Stimulated activated CD8-positive, alpha-beta memory T cell treated with anti-CD3 and anti-CD28 coated beads, Interleukin-2, amount 100 ng/mL, for 1 hour (primary cell): ENCODE measurements around the gene KHK.

Source experiments
- DNase-seq, 2 donors: peaks; one replicate each; pipeline ENCODE4 v3.0.0-alpha.2; 2020; ENCODE audit warnings: low read depth in 2 of 2

KHK gene

GRCh38 chr2:27126252-27126710 is 39.7 kb downstream of the KHK start:
- no peak for DNase-seq

- no peak for DNase-seq
These were observed 41.5 kb downstream of the KHK start for GRCh38 chr2:27127883-27128667.

DNA sequence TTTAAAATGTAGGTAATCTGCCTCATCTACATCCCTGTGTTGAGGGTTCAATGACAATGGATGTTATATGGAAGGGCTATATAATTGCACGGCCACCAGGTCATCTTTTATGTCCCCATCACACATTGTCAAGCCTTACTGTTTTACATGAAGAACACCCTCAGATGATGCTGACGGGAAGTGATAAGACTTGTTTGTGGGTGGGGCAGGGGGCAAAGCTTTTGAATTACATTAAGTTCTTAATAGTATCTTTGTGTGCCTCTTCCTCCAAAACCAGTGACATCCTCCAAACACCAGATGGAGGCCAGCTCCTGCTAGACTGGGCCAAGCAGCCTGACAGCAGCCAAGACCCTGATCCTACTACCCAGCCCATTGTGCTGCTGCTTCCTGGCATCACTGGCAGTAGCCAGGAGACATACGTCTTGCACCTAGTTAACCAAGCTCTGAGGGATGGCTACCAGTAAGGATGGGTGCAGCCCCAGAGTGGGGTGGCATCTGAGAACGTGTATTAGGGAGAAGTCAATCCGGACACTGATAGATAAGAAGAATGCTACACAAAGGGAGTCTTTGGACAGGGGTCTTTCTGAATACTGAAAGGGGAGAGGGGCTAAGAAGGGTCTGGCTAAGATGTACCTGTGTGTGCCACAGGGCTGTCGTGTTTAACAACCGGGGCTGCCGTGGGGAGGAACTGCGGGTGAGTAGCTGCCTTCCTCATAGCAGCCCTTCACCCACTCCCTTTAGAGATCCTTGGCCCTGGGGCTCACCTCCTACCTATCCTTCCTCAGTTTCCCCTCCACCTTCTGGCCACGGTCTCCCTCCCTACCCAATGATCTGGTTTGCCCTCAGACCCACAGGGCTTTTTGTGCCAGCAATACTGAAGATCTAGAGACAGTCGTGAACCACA is 42.3 kb downstream of the KHK start:
- no peak for DNase-seq

DNA sequence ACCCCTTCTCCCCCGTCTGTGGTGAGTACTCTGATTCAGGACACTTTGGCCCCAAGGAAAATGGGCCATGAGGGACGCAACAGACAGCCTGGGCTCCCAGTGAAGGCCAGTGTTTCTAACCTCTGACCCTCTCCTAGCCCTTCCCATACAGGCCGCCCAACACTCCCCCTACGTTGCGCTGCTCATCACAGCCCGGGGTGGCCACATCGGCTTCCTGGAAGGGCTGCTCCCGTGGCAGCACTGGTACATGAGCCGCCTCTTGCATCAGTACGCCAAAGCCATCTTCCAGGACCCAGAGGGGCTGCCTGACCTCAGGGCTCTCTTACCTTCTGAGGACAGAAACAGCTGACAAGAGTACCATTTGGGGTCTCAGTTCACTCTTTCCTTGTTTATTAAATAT is 43.8 kb downstream of the KHK start:
- no peak for DNase-seq

- no peak for DNase-seq
These were observed 44.9 kb downstream of the KHK start for GRCh38 chr2:27131429-27131828.

DNA sequence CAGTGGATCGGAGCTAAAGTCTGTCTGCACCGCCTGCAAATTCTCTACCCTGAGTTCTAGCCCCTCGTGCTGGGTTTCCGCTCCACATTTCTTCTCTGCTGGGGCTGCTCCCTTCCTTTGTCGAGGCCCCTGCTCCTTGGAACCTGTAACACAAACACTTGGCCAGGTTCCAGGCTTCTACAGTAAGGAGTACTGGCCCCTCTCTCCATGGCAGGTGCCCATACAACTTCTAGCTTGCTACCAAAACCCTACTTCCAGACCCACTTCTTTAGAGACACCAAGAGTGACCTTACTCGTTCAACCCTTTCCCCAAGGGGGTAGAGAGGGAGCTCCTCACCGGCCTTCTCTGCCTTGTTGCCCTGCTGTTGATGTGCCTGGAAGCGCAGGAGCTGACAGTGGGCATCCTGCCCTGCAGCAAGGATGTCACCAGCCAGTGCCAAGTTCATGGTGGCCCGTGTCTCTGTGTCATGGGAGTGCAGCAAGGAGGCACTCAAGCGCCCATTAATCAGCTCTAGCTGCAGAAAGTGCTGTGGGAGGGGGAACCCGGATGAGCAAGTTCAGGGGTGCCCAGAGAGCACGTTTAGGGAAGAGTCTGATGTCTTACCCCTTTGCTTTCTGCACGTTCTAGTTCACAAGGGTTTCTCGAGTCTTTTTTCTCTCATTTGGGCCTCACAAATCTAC is 46.8 kb downstream of the KHK start:
- DNase-seq, result no peak

DNA sequence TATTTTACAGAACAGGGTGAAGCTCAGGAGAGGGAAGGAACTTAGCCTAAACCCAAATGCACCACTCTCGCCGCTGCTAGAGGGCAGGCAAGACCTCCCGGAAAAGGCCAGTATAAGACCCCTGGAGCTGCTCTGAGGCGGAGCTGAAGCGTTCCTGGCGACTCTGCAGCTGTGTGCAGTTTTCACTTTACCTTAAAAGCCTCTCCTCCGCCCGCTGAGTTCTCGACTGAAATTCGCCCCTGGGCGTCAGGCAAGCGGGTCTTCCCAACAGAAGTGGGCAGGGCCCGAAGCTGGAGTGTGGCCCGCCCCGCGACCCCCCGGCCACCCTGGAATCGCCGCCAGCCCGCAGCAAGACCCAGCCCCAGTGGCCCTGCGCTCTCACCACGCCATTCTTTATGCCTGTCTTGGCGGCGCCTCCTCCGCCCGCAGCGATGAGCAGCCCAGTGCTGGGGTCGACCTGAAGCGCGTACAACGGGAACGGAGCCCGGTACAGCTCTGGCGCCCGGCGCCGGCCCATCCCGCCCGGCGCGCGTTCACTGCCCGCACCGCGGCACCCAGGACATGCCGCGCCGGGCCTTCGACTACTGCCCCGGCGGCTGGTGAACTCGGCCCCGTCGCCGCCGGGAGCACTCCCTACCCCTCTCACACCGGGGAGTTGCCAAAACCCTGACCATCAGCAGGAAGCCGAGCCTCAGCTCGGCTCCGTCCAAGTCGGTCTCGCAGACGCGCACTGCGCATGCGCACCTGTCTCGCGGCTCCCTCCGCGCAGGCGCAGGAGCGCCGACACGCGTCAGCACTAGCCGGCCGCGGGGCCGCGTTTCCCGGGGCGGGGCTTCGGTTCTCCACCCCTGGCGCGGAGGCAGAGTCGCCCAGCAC is 47.6 kb downstream of the KHK start, which contains the start of gene PREB:
TSS of gene PREB (minus strand) at position 732 of the 876 bp plus-strand sequence. CDS start at position 517, 215 bp downstream.
- peak; percentile 96 to 97 for DNase-seq

DNA sequence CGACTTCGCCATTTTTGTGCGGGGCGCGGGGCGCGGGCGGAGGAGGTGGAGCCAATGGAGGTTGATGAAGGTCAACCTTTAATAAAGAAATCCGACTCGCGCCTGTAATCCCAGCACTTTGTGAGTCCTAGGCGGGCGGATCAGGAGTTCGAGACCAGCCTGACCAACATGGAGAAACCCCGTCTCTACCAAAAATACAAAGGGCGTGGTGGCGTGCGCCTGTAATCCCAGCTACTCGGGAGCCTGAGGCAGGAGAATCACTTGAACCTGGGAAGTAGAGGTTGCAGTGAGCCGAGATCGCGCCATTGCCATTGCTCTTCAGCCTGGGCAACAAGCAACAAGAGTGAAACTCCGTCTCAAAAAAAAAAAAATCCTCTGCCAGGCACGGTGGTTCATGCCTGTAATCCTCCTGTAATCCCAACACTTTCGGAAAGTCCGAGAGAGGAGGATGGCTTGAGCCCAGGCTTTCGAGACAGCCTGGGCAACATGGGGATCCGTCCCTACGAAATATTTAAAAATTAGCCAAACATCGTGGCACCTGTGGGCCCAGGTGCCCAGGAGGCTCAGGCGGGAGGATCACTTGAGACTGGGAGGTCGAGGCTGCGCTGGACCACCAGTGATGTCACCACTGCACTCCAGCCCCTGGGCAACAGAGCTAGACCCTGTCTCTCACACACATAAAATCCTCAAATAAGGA is 48.4 kb downstream of the KHK start:
- no peak for DNase-seq

- no peak for DNase-seq
These were observed 48.9 kb downstream of the KHK start for GRCh38 chr2:27135478-27135955.

DNA sequence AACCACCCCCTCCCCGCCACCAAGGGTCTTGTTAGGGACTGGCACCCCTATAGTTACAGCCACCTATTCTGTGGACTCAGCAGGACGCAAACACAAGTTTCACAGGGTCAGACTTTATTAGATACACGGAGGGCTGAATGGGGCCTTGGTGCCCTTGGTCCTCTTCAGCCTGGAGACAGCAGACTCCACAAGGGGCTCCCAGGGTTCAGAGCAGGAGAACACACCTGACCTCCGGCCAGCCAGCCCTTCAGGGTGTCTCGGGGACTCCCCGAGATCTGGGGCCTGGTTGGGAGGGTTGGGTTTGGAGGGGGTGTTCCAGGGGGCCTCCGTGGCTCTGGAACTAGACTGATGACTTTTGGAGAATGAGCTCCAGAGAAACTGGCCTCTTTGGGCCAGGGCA is 50.2 kb downstream of the KHK start:
- no peak for DNase-seq

GRCh38 chr2:27137322-27137935 is 50.9 kb downstream of the KHK start:
- DNase-seq, result no peak

DNA sequence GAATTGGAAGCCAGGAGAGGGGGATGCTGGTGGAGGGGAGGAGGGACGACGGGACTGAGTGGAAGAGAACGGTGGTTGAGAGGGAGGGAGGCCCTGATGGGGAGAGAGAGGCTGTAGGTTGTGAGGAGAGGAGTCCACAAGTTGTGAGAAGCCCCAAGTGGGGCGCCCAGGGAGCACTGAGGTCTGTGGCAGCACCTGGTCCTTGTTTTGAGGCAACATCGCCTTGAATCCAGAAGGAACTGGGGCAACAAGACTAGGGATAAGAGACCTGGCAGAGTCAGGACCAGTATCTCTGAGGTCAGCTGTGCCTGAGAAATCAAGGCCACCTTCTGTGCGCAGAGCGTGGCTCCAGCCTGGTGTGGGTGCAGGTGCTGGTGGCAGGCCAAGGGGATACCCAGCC is 51.5 kb downstream of the KHK start:
- DNase-seq, result no peak

DNA sequence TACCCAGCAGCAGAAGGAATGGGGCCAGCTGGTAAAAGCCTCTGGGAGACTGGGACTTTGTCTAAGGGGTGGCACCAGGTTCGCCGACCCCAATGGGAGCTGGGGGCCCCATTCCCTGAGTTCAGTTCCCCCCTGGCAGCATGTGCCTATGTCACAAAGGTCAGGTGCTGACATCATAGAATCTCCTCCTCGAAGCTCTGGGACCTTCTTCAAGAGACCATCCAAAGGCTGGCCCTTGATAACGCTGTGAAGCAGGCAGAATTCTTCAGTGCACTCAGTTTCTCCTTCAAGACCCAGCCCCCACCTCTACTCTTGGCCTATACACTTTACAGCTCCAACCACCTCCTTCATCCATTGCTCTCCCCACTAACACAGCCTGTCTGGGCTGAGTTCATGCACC is 52.7 kb downstream of the KHK start, which contains the start of gene PRR30:
TSS of gene PRR30 (minus strand) at position 101 of the 400 bp plus-strand sequence. CDS start 1,081 bp downstream, outside the sequence.
- no peak for DNase-seq

- no peak for DNase-seq
These were observed 56.7 kb downstream of the KHK start for GRCh38 chr2:27143285-27143684.

- DNase-seq, result no peak
These were observed 59.1 kb downstream of the KHK start for GRCh38 chr2:27145682-27146081.

GRCh38 chr2:27147935-27148334 is 61.4 kb downstream of the KHK start:
- no peak for DNase-seq

DNA sequence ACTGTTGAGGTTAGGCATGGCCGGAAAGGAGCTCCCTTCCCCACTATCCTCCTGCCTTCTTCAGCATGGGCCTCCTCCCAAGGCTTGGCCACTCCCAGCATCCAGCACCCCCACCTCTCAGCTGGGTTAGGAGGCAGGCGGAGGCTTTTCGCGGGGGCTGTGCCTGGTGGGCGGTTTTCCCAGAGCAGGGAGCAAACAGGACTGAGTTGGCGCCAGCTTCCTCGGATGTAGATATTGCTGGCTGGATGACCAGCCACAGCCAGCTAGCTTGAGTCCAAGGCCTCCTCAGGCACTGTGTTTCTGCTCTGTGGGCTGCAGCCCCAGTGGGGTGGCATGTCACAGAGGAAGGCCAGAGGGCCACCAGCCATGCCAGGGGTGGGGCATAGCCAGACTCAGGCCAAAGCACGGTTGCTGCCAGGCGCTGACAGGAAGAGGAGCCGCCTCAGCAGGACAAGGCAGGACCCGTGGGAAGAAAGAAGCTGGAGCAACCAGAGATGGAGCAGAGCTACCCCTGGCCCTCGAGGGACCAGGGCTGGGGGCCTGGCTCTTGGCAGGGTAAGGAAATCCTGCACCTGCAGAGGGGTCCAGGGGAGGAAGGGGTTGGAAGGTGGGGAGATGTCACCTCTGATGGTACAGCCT is 62.3 kb downstream of the KHK start, which contains the start of gene TCF23:
TSS of gene TCF23 (plus strand) at position 204 of the 639 bp plus-strand sequence. CDS start at position 334, 130 bp downstream.
- no peak for DNase-seq

DNA sequence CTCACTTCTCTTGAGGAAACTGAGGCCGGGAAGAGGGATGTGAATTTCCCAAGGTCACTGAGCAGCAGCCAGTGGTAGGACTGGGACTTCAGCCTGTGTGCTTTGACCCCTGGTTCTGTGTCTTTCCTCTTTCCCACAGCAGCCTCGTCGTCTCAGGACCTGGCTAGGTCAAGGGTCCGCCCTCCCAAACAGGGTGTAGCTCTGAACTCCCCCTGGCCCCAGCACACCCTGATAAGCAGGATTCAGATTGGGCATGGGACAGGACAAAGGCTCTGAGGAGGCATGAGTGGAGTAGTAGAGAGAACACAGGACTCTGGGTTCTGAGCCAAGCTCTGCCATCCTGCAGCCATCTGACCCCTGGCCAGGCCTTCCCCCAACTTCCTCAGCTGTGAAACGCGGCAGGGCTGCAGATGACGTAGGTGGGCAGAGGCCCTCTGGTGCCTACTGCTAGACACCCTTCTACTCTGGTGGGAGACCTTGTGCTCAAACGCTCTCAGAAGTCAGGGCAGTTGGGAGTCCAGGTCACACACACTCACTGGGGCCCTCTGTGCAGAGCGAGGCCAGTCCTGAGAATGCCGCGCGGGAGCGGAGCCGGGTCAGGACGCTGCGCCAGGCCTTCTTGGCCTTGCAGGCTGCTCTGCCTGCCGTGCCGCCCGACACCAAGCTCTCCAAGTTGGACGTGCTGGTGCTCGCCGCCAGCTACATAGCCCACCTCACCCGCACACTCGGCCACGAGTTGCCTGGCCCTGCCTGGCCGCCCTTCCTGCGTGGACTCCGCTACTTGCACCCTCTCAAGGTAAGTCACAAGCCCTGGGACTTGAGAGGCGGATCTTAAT is 63.2 kb downstream of the KHK start:
- no peak for DNase-seq
